ENCODE measurements around the gene PYCARD. TPM values are rescaled to one million over a fixed set of nuclear protein-coding genes. Genes with fewer than 3 reads are reported as not detected.

The PYCARD gene
- total and polyA plus RNA-seq, 9 of the 15 experiments (the other 6 are each of a cell fraction or from before 2014, with no cell fraction given): 1.3 to 28.4 (median 6.0) TPM

DNA sequence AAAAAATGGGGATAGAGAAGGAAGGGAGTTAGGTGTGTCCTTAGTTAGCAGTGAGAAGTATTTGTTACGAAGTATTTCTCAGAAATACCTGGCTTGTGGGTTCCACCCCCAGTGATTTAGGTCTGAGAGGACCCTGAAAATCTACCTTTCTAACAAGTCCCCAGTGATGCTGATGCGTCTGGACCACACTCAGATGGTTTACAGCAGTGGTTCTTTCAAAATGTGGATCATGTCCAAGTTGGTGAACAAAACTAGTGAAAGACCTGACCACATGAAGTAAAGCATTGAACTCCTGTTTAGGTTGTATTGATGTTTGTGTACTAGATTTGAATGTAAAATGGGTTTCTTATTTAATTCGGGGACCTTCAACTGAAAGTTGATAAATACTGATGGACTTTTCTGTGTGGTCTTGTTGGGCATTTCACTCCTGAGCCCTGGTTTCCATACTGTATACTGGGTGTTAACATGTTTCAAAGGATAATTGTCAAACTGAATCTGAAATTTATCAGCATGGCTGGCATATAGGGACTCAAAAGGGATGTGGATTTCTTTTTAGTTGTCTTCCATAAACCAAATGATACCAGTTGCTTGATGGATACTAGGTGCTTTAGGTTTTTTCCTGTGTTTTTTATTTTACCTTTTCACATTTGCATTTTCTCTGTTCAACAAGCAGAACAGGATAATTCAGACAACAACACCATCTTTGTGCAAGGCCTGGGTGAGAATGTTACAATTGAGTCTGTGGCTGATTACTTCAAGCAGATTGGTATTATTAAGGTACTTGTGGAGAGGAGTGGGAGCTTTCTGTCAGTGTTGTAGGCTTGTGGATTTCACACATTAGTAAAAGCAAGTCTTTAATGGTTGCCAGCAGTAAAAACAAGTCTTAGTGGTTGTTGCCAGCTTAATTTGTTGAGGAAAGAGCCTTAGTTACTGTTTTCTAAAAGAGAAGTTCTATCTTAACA, 13.8 kb downstream of the PYCARD start:
- DNase-seq (ENCODE audit: extremely low read depth in 1 of 4, low spot score in 3 of 4) (no peak), FAIRE-seq (no peak), ATAC-seq (no peak)
- in situ Hi-C loops (cut with MboI): no loop called here
- Histone ChIP-seq H3K9ac (ENCODE audit: insufficient read depth in 1 of 2, low read depth in 2 of 2, low read length in 2 of 2) (no peak overlapping the region), H3K4me3 (no peak overlapping the region), H3K4me1 (replicated peaks in 1 of 2; ENCODE audit: control insufficient read depth in 2 of 2, insufficient read depth in 2 of 2, low read length in 2 of 2) (peaks cover 0 to 3% of the 10 kb centered on the region in 2 experiments; a peak in 3 of 5 replicates), H3K27me3 (ENCODE audit: control insufficient read depth in 2 of 2, insufficient read depth in 2 of 2, low read length in 2 of 2) (no peaks in the 10 kb centered on the region), H3K27ac (ENCODE audit: extremely low read depth, low read depth, low read length) (no peak overlapping the region), H3K4me2 (ENCODE audit: insufficient read depth, low read length) (no peak overlapping the region), H3K36me3 (ENCODE audit: control insufficient read depth, insufficient read depth, low read length) (peaks cover 99% of the 10 kb centered on the region), H2AFZ (ENCODE audit: low read depth, low read length) (no peak overlapping the region), H3K9me3 (replicated peaks; ENCODE audit: control insufficient read depth, insufficient read depth, low read depth, low read length) (no peaks in the 10 kb centered on the region), H4K20me1 (replicated peaks; ENCODE audit: control insufficient read depth, insufficient read depth, low read length) (peaks cover 22% of the 10 kb centered on the region), H3K9me1 (ENCODE audit: control insufficient read depth, insufficient read depth, low read length) (peaks cover 4% of the 10 kb centered on the region), H3K79me2 (ENCODE audit: control insufficient read depth, insufficient read depth, low read length) (peaks cover 66% of the 10 kb centered on the region)
- whole genome bisulfite sequencing (ENCODE audit: insufficient coverage, low coverage, missing lambda C conversion rate): 88% methylated on average over 3 of the region's 3 CpGs
- ChIA-PET CTCF (ENCODE audit: low intra/inter-chr PET ratio) (no interaction called here), POLR2A (interaction anchor here (0.7 to 8.2 kb wide), 10 partner anchors 9 to 685 kb away, joined by 3 to 63 read pairs (median 4); partner anchors contain the start of genes FUS, KAT8, PYCARD and TRIM72)
- BruUV-seq (replicated peaks): no TSS peak
- intact Hi-C loops (cut with micrococcal nuclease): loop anchor here (10.0 kb wide), 1 partner anchor 256 kb away; the partner anchor contains the start of gene ZNF843
- TF ChIP-seq POLR2A (conservative IDR thresholded peaks at IDR 0.05): peak; percentile 49
- TF ChIP-seq CCNT2 (IDR thresholded peaks at IDR 0.05; ENCODE audit: borderline replicate concordance, extremely low read depth, insufficient read length, low read depth, low read length): no peak
- TF ChIP-seq ARNT (IDR thresholded peaks at IDR 0.05): no peak
- no peak for TF ChIP-seq SOX6 (IDR thresholded peaks at IDR 0.05)
- TF ChIP-seq, protein P1, sequence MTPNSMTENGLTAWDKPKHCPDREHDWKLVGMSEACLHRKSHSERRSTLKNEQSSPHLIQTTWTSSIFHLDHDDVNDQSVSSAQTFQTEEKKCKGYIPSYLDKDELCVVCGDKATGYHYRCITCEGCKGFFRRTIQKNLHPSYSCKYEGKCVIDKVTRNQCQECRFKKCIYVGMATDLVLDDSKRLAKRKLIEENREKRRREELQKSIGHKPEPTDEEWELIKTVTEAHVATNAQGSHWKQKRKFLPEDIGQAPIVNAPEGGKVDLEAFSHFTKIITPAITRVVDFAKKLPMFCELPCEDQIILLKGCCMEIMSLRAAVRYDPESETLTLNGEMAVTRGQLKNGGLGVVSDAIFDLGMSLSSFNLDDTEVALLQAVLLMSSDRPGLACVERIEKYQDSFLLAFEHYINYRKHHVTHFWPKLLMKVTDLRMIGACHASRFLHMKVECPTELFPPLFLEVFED (CRISPR knock-in tag; conservative IDR thresholded peaks at IDR 0.05): peak; percentile 73
- peak; percentile 30; the same call in 1 of the 2 replicates for TF ChIP-seq SUPT5H (IDR thresholded peaks at IDR 0.05)
- no peak for TF ChIP-seq MEIS2 (IDR thresholded peaks at IDR 0.05; ENCODE audit: partially characterized antibody)
- TF ChIP-seq ZNF551 (CRISPR knock-in tag; IDR thresholded peaks at IDR 0.05): peak; percentile 67; the same call in 1 of the 2 replicates
- TF ChIP-seq COPS2 (conservative IDR thresholded peaks at IDR 0.05): no peak
- no peak for TF ChIP-seq PYGO2 (tag; IDR thresholded peaks at IDR 0.05)
- no peak for TF ChIP-seq ZNF165 (CRISPR knock-in tag; IDR thresholded peaks at IDR 0.05; ENCODE audit: borderline replicate concordance)
- no peak for TF ChIP-seq PHF8 (IDR thresholded peaks at IDR 0.05; ENCODE audit: borderline replicate concordance, low read length)
- no peak for TF ChIP-seq MEF2D (tag; conservative IDR thresholded peaks at IDR 0.05; ENCODE audit: low read depth)
- TF ChIP-seq ILF3 (IDR thresholded peaks at IDR 0.05; ENCODE audit: borderline replicate concordance): 0 out of 2 replicates have a peak, but pooled peaks have one; percentile 6
- TF ChIP-seq, protein P2, sequence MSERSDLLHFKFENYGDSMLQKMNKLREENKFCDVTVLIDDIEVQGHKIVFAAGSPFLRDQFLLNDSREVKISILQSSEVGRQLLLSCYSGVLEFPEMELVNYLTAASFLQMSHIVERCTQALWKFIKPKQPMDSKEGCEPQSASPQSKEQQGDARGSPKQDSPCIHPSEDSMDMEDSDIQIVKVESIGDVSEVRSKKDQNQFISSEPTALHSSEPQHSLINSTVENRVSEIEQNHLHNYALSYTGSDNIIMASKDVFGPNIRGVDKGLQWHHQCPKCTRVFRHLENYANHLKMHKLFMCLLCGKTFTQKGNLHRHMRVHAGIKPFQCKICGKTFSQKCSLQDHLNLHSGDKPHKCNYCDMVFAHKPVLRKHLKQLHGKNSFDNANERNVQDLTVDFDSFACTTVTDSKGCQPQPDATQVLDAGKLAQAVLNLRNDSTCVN (CRISPR knock-in tag; IDR thresholded peaks at IDR 0.05): peak; percentile 35; the same call in 1 of the 2 replicates
- peak; percentile 23; the same call in 1 of the 2 replicates for TF ChIP-seq KHSRP (IDR thresholded peaks at IDR 0.05)
- TF ChIP-seq POLR2AphosphoS5 (IDR thresholded peaks at IDR 0.05; ENCODE audit: control insufficient read depth, insufficient read depth, low read depth, low read length): peak; percentile 35; the same call in 1 of the 2 replicates

Data from K562 (cell line).